Measurements from ENCODE around the gene DHX40. TPM values are rescaled to one million over a fixed set of nuclear protein-coding genes. Genes with fewer than 3 reads are reported as not detected.
A peak's percentile ranks its signal among the peaks of the same experiment; 100 is the strongest.
"Not testable (repeated sequence)": the region's sequence is repeated elsewhere in the genome, so short reads cannot be mapped to it uniquely, and the experiment has no call there.

DHX40 gene
- total RNA-seq, 4 donors from 2014 or later, result 47.8 to 65.4 (median 59.7) TPM

DNA sequence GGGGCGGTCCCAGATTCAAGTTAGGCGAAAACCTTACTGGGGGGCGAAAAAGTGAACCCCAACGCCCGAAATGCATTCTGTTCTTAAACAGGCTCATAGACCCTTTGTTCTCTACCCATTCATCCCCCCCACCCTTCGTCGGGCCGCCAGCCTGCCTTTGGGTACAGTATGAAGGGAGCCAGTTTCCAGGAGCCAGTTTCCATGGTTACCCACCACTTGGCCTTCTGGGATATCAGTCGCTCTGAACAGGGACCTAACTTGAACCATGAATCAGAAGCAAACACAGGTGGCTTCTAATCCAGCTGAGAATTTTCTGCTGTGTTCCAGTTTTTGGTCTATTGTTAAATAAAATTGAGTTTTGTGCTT lies 532 bp downstream of the DHX40 start:
- Histone ChIP-seq H3K36me3 (no peaks in the 10 kb centered on the region), H3K4me1 (peaks cover 0 to 10% of the 10 kb centered on the region in 2 donors), H3K4me3 (replicated peaks in 1 of 3) (peak overlapping the region; percentile 61 to 91 (median 64)), H3K27ac (peak overlapping the region; percentile 23 to 79 (median 73)), H3K27me3 (no peaks in the 10 kb centered on the region), H3K9me3 (no peaks in the 10 kb centered on the region)
- intact Hi-C loops (cut with DNase I), result no loop called here
- peak; percentile 59 to 62 for DNase-seq
- 0% methylated on average over 9 of the region's 9 CpGs for WGBS, 2 donors
- TF ChIP-seq, protein P1, sequence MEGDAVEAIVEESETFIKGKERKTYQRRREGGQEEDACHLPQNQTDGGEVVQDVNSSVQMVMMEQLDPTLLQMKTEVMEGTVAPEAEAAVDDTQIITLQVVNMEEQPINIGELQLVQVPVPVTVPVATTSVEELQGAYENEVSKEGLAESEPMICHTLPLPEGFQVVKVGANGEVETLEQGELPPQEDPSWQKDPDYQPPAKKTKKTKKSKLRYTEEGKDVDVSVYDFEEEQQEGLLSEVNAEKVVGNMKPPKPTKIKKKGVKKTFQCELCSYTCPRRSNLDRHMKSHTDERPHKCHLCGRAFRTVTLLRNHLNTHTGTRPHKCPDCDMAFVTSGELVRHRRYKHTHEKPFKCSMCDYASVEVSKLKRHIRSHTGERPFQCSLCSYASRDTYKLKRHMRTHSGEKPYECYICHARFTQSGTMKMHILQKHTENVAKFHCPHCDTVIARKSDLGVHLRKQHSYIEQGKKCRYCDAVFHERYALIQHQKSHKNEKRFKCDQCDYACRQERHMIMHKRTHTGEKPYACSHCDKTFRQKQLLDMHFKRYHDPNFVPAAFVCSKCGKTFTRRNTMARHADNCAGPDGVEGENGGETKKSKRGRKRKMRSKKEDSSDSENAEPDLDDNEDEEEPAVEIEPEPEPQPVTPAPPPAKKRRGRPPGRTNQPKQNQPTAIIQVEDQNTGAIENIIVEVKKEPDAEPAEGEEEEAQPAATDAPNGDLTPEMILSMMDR (IDR thresholded peaks at IDR 0.05), result no peak
- TF ChIP-seq POLR2A (IDR thresholded peaks at IDR 0.05), result no peak

DNA sequence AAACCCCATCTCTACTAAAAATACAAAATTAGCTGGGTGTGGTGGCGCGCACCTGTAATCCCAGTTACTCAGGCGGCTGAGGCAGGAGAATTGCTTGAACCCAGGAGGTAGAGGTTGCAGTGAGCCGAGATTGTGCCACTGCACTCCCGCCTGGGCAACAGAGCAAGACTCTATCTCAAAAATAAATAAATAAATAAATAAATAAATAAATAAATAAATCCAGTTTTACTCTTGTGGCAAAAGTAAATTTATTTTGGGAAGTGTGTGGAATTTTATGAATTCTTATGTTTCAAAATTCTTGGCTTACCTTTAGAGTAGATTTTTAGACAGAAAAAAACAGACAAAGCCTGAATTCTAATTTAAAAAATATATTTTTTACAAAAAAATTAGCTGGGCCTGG lies 3.7 kb downstream of the DHX40 start:
- peaks cover 0 to 10% of the 10 kb centered on the region in 2 donors for H3K4me1 ChIP-seq

DNA sequence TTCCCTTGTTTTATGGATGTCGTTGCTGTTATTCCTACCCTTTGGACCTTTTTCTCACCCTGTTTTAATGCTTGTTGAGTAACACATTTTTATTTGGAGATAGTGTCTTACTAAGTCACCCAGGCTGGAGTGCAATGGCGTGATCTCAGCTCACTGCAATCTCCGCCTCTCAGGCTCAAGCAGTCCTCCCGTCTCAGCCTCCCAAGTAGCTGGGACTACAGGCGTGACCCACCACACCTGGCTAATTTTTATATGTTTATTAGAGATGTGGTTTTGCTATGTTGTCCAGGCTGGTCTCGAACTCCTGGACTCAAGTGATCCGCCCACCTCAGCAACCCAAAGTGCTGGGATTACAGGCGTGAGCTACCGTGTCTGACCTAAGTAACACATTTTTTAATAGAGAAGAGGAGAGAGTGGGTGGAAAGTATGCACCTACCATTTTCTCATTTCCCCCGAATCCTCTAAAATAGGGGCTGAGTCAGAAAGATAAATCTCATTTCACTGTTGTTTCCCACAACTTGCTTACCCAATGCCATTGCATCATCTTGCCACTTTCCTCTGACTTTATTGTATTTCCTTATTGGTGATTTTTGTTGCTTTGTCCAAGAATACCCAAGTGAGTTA lies 7.0 kb downstream of the DHX40 start:
- Histone ChIP-seq H3K36me3 (peaks cover 4 to 6% of the 10 kb centered on the region in 2 donors), H3K4me1 (no peaks in the 10 kb centered on the region), H3K9me3 (no peaks in the 10 kb centered on the region), H3K27ac (no peak overlapping the region), H3K4me3 (replicated peaks in 1 of 3) (no peak overlapping the region), H3K27me3 (no peaks in the 10 kb centered on the region)
- intact Hi-C loops (cut with DNase I), result no loop called here
- no peak for TF ChIP-seq POLR2A (IDR thresholded peaks at IDR 0.05)
- TF ChIP-seq, protein P1 (IDR thresholded peaks at IDR 0.05), result no peak
- 91 to 97% methylated on average over 10 of the region's 10 CpGs for WGBS, 2 donors
- DNase-seq, result no peak

More for the DNA sequence above, 3.7 kb downstream of the DHX40 start:
- H3K36me3 ChIP-seq; H3K27me3 ChIP-seq; intact Hi-C loops (cut with DNase I); H3K9me3 ChIP-seq; DNase-seq; H3K27ac ChIP-seq; H3K4me3 ChIP-seq (replicated peaks in 1 of 3): not testable (repeated sequence)
- 97 to 99% methylated on average over 5 of the region's 5 CpGs for WGBS, 2 donors

DNA sequence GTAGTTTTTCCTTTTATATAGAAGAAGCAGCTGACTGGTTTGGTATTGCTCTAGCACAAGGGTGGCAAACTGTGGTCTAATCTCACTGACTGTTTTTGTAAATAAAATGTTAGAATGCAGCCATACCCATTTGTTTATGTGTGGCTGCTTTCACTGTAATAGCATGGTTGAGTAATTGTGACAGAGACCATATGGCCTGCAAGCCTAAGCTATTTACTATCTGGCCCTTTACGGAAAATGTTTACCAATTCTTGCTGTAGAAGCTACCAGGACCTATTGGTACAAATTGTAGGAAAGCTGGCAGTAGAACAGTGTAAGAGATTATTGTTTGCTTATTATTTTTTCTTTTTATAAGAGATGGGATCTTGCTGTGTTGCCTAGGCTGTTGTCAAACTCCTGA lies 18.8 kb downstream of the DHX40 start:
- H3K27me3 ChIP-seq; H3K9me3 ChIP-seq; H3K36me3 ChIP-seq; H3K27ac ChIP-seq; H3K4me3 ChIP-seq (replicated peaks in 1 of 3); H3K4me1 ChIP-seq; intact Hi-C loops (cut with DNase I); DNase-seq: not testable (repeated sequence)
- no CpG with 5 or more reads among the region's 1 CpG for WGBS, 2 donors

DNA sequence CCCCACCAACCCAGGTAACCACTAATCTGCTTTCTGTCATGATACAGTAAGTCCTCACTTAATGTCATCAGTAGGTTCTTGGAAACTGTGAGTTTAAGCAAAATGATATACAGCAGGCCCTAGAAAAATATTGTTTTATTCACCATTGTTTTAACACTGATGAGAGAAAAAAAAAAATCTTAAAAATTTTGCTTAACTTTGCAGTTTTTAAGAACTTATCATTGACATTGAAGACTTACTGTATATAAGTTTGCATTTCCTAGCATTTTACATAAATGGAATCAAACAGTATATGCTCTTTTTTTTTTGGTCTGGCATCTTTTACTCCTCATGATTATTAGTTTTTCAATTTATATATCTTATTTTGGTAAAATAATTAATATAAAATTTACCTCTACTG lies 34.8 kb downstream of the DHX40 start:
- H3K9me3 ChIP-seq, result no peaks in the 10 kb centered on the region
- no peaks in the 10 kb centered on the region for H3K4me1 ChIP-seq
- TF ChIP-seq, protein P1 (IDR thresholded peaks at IDR 0.05), result no peak
- TF ChIP-seq POLR2A (IDR thresholded peaks at IDR 0.05), result no peak
- no peak overlapping the region for H3K27ac ChIP-seq
- no peak overlapping the region for H3K4me3 ChIP-seq (replicated peaks in 1 of 3)
- H3K27me3 ChIP-seq, result no peaks in the 10 kb centered on the region
- intact Hi-C loops (cut with DNase I), result no loop called here
- no peak for DNase-seq
- peaks cover 4 to 5% of the 10 kb centered on the region in 2 donors for H3K36me3 ChIP-seq

DNA sequence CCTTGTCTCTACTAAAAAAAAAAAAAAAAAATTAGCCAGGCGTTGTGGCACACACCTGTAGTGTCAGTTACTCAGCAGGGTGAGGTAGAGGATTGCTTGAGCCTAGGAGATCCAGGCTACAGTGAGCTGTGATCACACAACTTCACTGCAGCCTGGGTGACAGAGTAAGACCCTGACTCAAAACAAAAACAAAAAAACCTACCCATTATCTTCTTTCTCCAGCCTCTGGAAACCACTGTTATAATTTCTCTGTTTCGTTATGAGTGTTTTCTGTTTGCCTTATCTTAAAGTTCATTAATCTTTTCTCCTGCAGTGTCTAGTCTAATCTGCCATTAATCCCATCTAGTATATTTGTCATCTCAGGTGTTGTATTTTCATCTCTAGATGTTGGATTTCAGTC lies 35.7 kb downstream of the DHX40 start:
- intact Hi-C loops (cut with DNase I), result no loop called here
- 91 to 94% methylated on average over 2 of the region's 2 CpGs for WGBS, 2 donors
- TF ChIP-seq, protein P1 (IDR thresholded peaks at IDR 0.05), result no peak
- no peak for TF ChIP-seq POLR2A (IDR thresholded peaks at IDR 0.05)
- Histone ChIP-seq H3K27me3 (no peaks in the 10 kb centered on the region), H3K36me3 (peaks cover 12 to 13% of the 10 kb centered on the region in 2 donors), H3K27ac (no peak overlapping the region), H3K4me1 (no peaks in the 10 kb centered on the region), H3K9me3 (no peaks in the 10 kb centered on the region), H3K4me3 (replicated peaks in 1 of 3) (no peak overlapping the region)
- no peak for DNase-seq
